Mucosa of descending colon (tissue), 3 donors: ENCODE results near the gene ACOX1. TPM values are rescaled to one million over a fixed set of nuclear protein-coding genes. Genes with fewer than 3 reads are reported as not detected.

Source experiments
- ATAC-seq: fragments of 200-7000 bp; cut with Tn5 transposase; one replicate; pipeline ENCODE4 v1.9.1; 2020; ENCODE audit warnings: mild to moderate bottlenecking, moderate library complexity
- DNase-seq, 3 donors: peaks; one replicate each; pipeline ENCODE4 v3.0.0-alpha.2; 2020
- H3K36me3 ChIP-seq: fragments of 200-600 bp; one replicate; pipeline ENCODE4 v1.8.0; 2021; ENCODE audit warnings: low read depth, mild to moderate bottlenecking
- H3K4me1 ChIP-seq: fragments of 200-600 bp; one replicate; pipeline ENCODE4 v1.8.0; 2021; ENCODE audit warnings: low read depth, mild to moderate bottlenecking
- H3K4me3 ChIP-seq: fragments of 200-600 bp; one replicate; pipeline ENCODE4 v1.8.0; 2021; ENCODE audit warnings: mild to moderate bottlenecking
- H3K9me3 ChIP-seq: fragments of 200-600 bp; one replicate; pipeline ENCODE4 v1.8.0; 2021; ENCODE audit warnings: mild to moderate bottlenecking
- CTCF ChIP-seq: fragments of 200-600 bp; IDR thresholded peaks from one replicate; pipeline ENCODE4 v1.8.0; 2022; ENCODE audit warnings: antibody characterized with exemption, mild to moderate bottlenecking
- intact Hi-C, 2 donors: fragments of 100-400 bp; cut with DNase I in 1 of 2; cut with micrococcal nuclease in 1 of 2; formaldehyde crosslinking; loops; one replicate each; pipeline versions ENCODE4 v1.11.0 to v1.11.1; 2022; cut with DNase I, micrococcal nuclease
- total RNA-seq, 3 donors: library from RNA; stranded (reverse); fragmentation: NEBNext Ultra II Directional in 2 of 3; extraction: Animal tissue kit (Norgen Biotek cat#: 25700) in 2 of 3; gene quantifications; one replicate each; pipeline versions ENCODE4 v1.2.1 to v1.2.4, GENCODE V29; 2021 to 2023
- donor health status: DM: no; HTN: no; CAD: no; lungs with moderate emphysema.
- donor health status: DM: no; HTN: no; CAD: no.
- donor health status: DM: no; HTN: yes; CAD: no.

Gene ACOX1
- total RNA-seq, 3 donors from 2014 or later = 128 to 272 (median 154) TPM

DNA sequence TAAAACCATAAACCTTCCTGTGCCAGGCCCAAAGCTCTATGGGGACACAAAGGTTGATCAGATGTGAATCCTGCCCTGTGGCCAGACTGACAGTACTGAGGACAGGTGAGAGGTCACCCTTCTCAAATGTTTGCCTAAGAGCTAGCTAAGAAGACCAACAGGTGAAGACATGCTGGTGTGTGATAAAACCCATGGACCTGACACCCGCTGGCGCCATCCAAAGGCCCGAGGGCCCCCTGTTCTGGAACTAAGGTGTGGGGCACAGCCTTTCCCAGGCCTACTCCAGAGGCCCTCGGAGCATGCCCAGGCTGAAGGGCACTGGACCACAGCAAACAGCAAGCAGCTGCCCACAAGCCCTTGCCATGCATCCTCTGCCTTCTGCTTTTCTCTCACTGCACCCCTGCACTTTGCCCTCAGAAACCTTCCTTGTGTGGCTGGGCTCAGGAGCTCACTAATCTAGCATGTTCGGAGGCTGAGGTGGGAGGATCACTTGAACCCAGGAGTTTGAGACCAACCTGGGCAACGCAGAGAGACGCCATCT is 16.5 kb upstream of the ACOX1 start:
- Histone ChIP-seq H3K36me3 (no peaks in the 10 kb centered on the region), H3K4me3 (no peak overlapping the region), H3K4me1 (peaks cover 43% of the 10 kb centered on the region), H3K9me3 (no peaks in the 10 kb centered on the region)
- peak in 2 of 3 donors; percentile 47 to 56 for DNase-seq
- intact Hi-C loops = no loop called here
- no peak for TF ChIP-seq CTCF
- ATAC-seq = peak; percentile 7

DNA sequence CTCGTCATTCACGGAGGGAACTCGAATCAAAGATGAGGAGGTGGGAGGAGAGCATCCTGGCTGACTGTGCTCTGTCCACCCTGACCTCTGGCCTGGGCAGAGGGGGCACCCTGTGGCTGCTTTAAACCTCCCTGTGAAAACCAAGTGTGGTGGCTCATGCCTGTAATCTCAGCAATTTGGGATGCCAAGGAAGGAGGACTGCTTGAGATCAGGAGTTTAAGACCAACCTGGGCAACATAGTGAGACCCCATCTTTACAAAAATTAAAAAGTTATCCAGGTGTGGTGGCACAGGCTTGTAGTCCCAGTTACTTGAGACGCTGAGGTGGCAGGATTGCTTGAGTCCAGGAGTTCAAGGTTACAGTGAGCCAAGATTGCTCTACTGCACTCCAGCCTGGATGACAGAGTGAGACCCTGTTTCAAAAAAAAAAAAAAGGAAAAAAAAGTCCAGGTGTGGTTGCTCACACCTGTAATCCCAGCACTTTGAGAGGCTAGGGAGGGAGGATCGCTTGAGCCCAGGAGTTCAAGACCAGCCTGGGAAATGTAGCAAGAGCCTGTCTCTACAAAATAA is 15.9 kb upstream of the ACOX1 start:
- peak in 1 of 3 donors; percentile 31 for DNase-seq
- TF ChIP-seq CTCF = no peak
- intact Hi-C loops = no loop called here

GRCh38 chr17:75991396-75991795 is 12.4 kb upstream of the ACOX1 start:
- TF ChIP-seq CTCF = no peak
- Histone ChIP-seq H3K4me3 (no peak overlapping the region), H3K36me3 (no peaks in the 10 kb centered on the region), H3K9me3 (no peaks in the 10 kb centered on the region), H3K4me1 (peaks cover 16% of the 10 kb centered on the region)
- DNase-seq (peak in 1 of 3 donors; percentile 18), ATAC-seq (no peak)
- intact Hi-C loops = no loop called here

More for the DNA sequence above, 15.9 kb upstream of the ACOX1 start:
- Histone ChIP-seq H3K9me3 (no peaks in the 10 kb centered on the region), H3K36me3 (no peaks in the 10 kb centered on the region), H3K4me3 (no peak overlapping the region), H3K4me1 (peaks cover 38% of the 10 kb centered on the region)
- ATAC-seq = no peak

GRCh38 chr17:75987041-75987440 is 8.1 kb upstream of the ACOX1 start:
- Histone ChIP-seq H3K4me1 (peaks cover 10% of the 10 kb centered on the region), H3K9me3 (no peaks in the 10 kb centered on the region), H3K4me3 (no peak overlapping the region), H3K36me3 (no peaks in the 10 kb centered on the region)
- DNase-seq (peak in 1 of 3 donors; percentile 9), ATAC-seq (no peak)
- TF ChIP-seq CTCF = no peak
- intact Hi-C loops = no loop called here

DNA sequence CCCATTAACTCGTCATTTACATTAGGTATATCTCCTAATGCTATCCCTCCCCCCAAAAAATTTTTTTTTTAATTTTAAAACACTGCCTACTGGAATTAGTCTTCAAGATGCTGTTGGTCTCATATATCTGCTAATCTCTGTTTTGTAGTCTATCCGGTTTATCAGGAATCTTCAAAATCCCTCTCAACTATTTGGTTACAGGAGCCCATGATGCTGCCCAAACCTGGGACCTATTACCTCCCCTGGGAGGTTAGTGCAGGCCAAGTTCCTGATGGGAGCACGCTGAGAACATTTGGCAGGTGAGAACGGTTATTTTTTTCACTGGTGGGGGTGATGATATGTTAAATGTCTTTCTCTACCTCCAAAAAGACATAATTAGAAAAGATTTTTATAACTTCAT is 7.0 kb upstream of the ACOX1 start:
- intact Hi-C loops = no loop called here
- DNase-seq (no peak), ATAC-seq (no peak)
- Histone ChIP-seq H3K4me1 (peaks cover 11% of the 10 kb centered on the region), H3K9me3 (no peaks in the 10 kb centered on the region), H3K36me3 (no peaks in the 10 kb centered on the region), H3K4me3 (no peak overlapping the region)
- no peak for TF ChIP-seq CTCF
